Fibroblast of lung (primary cell): ENCODE measurements around the gene DNAH6.

Experiments
- CTCF ChIP-seq, 2 donors: IDR thresholded peaks in 1 of 2; conservative IDR thresholded peaks in 1 of 2; 1 replicate in 1 of 2; 2 replicates in 1 of 2; pipeline ENCODE4 v1.5.1; 2011 to 2012; ENCODE audit warnings: low read length in 2 of 2, control low read depth in 1 of 2, inconsistent platforms in 1 of 2, low read depth in 1 of 2, mild to moderate bottlenecking in 1 of 2
- EZH2 ChIP-seq: IDR thresholded peaks from 2 replicates; pipeline ENCODE4 v1.5.1; 2012; ENCODE audit warnings: low read length, control low read depth, mild to moderate bottlenecking; ENCODE audit errors: missing control alignments

- TF ChIP-seq CTCF (conservative IDR thresholded peaks at IDR 0.05 in 1 of 2, IDR thresholded peaks at IDR 0.05 in 1 of 2; ENCODE audit: low read depth in 1 of 2, low read length in 2 of 2), result no peak
- no peak for TF ChIP-seq EZH2
Observed at GRCh38 chr2:84519332-84519957, 3.1 kb downstream of the DNAH6 start.
